Measurements from ENCODE around the gene TCF12. TPM values are rescaled to one million over a fixed set of nuclear protein-coding genes. Genes with fewer than 3 reads are reported as not detected.

TCF12 gene
- total RNA-seq, 1 donor from 2014 or later = 207 TPM

DNA sequence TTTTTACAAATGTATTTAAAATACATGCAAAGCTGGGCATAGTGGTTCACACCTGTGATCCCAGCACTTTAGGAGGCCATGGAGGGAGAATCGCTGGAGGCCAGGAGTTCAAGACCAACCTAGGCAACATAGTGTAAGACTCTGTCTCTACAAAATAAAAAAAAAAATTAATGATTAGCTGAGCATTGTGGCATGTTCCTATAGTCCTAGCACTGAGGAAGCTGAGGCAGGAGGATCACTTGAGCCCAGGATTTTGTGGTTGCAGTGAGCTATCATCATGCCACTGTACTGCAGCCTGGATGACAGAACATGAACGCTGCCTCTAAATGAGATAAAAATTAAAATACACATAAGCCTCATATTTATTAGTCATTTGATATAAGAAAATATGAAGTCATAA is 142.8 kb downstream of the TCF12 start:
- TF ChIP-seq, protein P1, sequence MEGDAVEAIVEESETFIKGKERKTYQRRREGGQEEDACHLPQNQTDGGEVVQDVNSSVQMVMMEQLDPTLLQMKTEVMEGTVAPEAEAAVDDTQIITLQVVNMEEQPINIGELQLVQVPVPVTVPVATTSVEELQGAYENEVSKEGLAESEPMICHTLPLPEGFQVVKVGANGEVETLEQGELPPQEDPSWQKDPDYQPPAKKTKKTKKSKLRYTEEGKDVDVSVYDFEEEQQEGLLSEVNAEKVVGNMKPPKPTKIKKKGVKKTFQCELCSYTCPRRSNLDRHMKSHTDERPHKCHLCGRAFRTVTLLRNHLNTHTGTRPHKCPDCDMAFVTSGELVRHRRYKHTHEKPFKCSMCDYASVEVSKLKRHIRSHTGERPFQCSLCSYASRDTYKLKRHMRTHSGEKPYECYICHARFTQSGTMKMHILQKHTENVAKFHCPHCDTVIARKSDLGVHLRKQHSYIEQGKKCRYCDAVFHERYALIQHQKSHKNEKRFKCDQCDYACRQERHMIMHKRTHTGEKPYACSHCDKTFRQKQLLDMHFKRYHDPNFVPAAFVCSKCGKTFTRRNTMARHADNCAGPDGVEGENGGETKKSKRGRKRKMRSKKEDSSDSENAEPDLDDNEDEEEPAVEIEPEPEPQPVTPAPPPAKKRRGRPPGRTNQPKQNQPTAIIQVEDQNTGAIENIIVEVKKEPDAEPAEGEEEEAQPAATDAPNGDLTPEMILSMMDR (conservative IDR thresholded peaks at IDR 0.05) = no peak
- H3K27ac Mint-ChIP-seq (ENCODE audit: unreplicated experiment) = no peak overlapping the region
- H3K4me3 Mint-ChIP-seq = no peak overlapping the region
- no peaks in the 10 kb centered on the region for H3K27me3 Mint-ChIP-seq (ENCODE audit: low read depth)
- H3K4me1 Mint-ChIP-seq = peaks cover 53% of the 10 kb centered on the region
- H3K36me3 Mint-ChIP-seq (ENCODE audit: low read depth) = peaks cover 3% of the 10 kb centered on the region
- no peak for DNase-seq (ENCODE audit: low read depth, low spot score)
- no peaks in the 10 kb centered on the region for H3K9me3 Mint-ChIP-seq

GRCh38 chr15:57061696-57062095 is 143.3 kb downstream of the TCF12 start:
- peaks cover 52% of the 10 kb centered on the region for H3K4me1 Mint-ChIP-seq

DNA sequence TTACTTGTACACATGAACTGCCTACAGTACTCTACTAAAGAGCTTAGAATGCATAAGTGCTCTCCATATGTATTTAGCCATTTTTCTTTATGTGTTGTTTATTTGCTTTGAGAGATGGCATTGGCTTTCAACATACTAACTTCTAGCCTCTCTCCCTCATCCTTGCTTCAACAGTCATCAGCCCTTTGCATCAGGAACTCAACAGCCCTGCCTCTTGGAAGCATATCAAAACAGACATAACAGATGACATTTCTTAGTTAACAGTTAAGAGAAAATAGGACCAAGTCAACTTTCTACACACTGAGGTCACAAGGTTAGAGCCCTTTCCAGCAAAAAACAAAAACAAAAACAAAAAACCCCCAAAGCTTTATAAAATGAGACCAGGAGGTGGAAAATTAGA is 145.6 kb downstream of the TCF12 start:
- peaks cover 3% of the 10 kb centered on the region for H3K36me3 Mint-ChIP-seq (ENCODE audit: low read depth)
- no peak overlapping the region for H3K27ac Mint-ChIP-seq (ENCODE audit: unreplicated experiment)
- no peak for DNase-seq (ENCODE audit: low read depth, low spot score)
- no peaks in the 10 kb centered on the region for H3K9me3 Mint-ChIP-seq
- H3K4me3 Mint-ChIP-seq = no peak overlapping the region
- H3K4me1 Mint-ChIP-seq = peaks cover 34% of the 10 kb centered on the region
- H3K27me3 Mint-ChIP-seq (ENCODE audit: low read depth) = no peaks in the 10 kb centered on the region
- TF ChIP-seq, protein P1 (conservative IDR thresholded peaks at IDR 0.05) = no peak

More at GRCh38 chr15:57061696-57062095, 143.3 kb downstream of the TCF12 start:
- H3K36me3 Mint-ChIP-seq (ENCODE audit: low read depth) = peaks cover 3% of the 10 kb centered on the region
- H3K9me3 Mint-ChIP-seq = no peaks in the 10 kb centered on the region
- no peak overlapping the region for H3K4me3 Mint-ChIP-seq
- TF ChIP-seq, protein P1 (conservative IDR thresholded peaks at IDR 0.05) = no peak
- no peaks in the 10 kb centered on the region for H3K27me3 Mint-ChIP-seq (ENCODE audit: low read depth)
- DNase-seq (ENCODE audit: low read depth, low spot score) = no peak
- H3K27ac Mint-ChIP-seq (ENCODE audit: unreplicated experiment) = no peak overlapping the region

GRCh38 chr15:57069423-57069822 is 151.0 kb downstream of the TCF12 start:
- Mint-ChIP-seq H3K27me3 (ENCODE audit: low read depth) (no peaks in the 10 kb centered on the region), H3K9me3 (no peaks in the 10 kb centered on the region), H3K4me3 (no peak overlapping the region), H3K27ac (ENCODE audit: unreplicated experiment) (no peak overlapping the region), H3K36me3 (ENCODE audit: low read depth) (no peaks in the 10 kb centered on the region), H3K4me1 (peaks cover 17% of the 10 kb centered on the region)
- DNase-seq (ENCODE audit: low read depth, low spot score) = no peak
- TF ChIP-seq, protein P1 (conservative IDR thresholded peaks at IDR 0.05) = no peak

- H3K27ac Mint-ChIP-seq (ENCODE audit: unreplicated experiment) = no peak overlapping the region
- H3K4me3 Mint-ChIP-seq = no peak overlapping the region
Observed at GRCh38 chr15:57070674-57071073, 152.2 kb downstream of the TCF12 start.

More at GRCh38 chr15:57070674-57071073, 152.2 kb downstream of the TCF12 start:
- no peak for DNase-seq (ENCODE audit: low read depth, low spot score)
- Mint-ChIP-seq H3K9me3 (no peaks in the 10 kb centered on the region), H3K27me3 (ENCODE audit: low read depth) (no peaks in the 10 kb centered on the region), H3K36me3 (ENCODE audit: low read depth) (no peaks in the 10 kb centered on the region), H3K4me1 (peaks cover 17% of the 10 kb centered on the region)
- TF ChIP-seq, protein P1 (conservative IDR thresholded peaks at IDR 0.05) = no peak
